Endothelial cell of umbilical vein (primary cell): ENCODE results near the gene RBMS3. TPM values are rescaled to one million over a fixed set of nuclear protein-coding genes. Genes with fewer than 3 reads are reported as not detected.

ENCODE experiments used
- BruUV-seq: library from RNA; stranded (reverse); fragments of 400-500 nt; replicated peaks from 2 replicates; lab custom pipeline; 2021; lab: Mats Ljungman, UMichigan
- CTCF ChIA-PET: fragments of 300-600, 350-600 bp; sonication (Branson Sonifier 250); formaldehyde crosslinking; loops from one replicate; lab custom pipeline; 2021; ENCODE audit warnings: antibody characterized with exemption, inconsistent platforms; lab: Charles Lee
- POLR2A ChIA-PET: fragments of 300-600, 350-600 bp; sonication (Branson Sonifier 250); formaldehyde crosslinking; loops from one replicate; lab custom pipeline; 2021; ENCODE audit warnings: antibody characterized with exemption, inconsistent platforms; lab: Charles Lee
- DNase-seq: peaks from one replicate; pipeline ENCODE4 v3.0.0-alpha.2; 2011; ENCODE audit warnings: low read depth, low spot score
- FAIRE-seq: peaks from 2 replicates; lab custom pipeline; 2011; peaks lifted over from hg19 to GRCh38; lab: Jason Lieb, UNC
- H2AFZ ChIP-seq: 2 replicates; pipeline ENCODE4 v1.6.0; 2012; ENCODE audit warnings: low read depth, low read length, control low read depth, inconsistent platforms
- H3K27ac ChIP-seq: 2 replicates; pipeline ENCODE4 v1.5.1; 2011; ENCODE audit warnings: low read depth, mild to moderate bottlenecking, control low read depth, low read length, moderate library complexity; ENCODE audit not compliant: insufficient read depth
- H3K27me3 ChIP-seq, 2 experiments: 2 replicates each; pipeline versions ENCODE4 v1.6.0 to v1.6.1; 2011; ENCODE audit warnings: low read length in 2 of 2, mixed read lengths in 1 of 2; ENCODE audit not compliant: control insufficient read depth in 2 of 2, insufficient read depth in 2 of 2
- H3K36me3 ChIP-seq, 2 experiments: 2 replicates in 1 of 2; 3 replicates in 1 of 2; pipeline ENCODE4 v1.5.1; 2011; ENCODE audit warnings: low read length in 2 of 2, mild to moderate bottlenecking in 1 of 2, moderate library complexity in 1 of 2; ENCODE audit not compliant: control insufficient read depth in 2 of 2, insufficient read depth in 2 of 2; ENCODE audit errors: extremely low read depth in 1 of 2
- H3K4me1 ChIP-seq: 3 replicates; pipeline ENCODE4 v1.5.1; 2011; ENCODE audit warnings: mild to moderate bottlenecking, low read length; ENCODE audit not compliant: control insufficient read depth, insufficient read depth; ENCODE audit errors: extremely low read depth
- H3K4me2 ChIP-seq: 2 replicates; pipeline ENCODE4 v1.6.1; 2011; ENCODE audit warnings: low read length, control low read depth, mixed read lengths; ENCODE audit not compliant: insufficient read depth
- H3K4me3 ChIP-seq, 3 experiments: fragments of 200-600 bp in 1 of 3; sonication (generic), shearing (Covaris generic) in 1 of 3; replicated peaks in 1 of 3; 2 replicates each; pipeline ENCODE4 v1.5.1; 2011 to 2016; ENCODE audit warnings: control low read depth in 3 of 3, low read length in 3 of 3, mild to moderate bottlenecking in 2 of 3, inconsistent platforms in 1 of 3, low read depth in 1 of 3, moderate library complexity in 1 of 3; ENCODE audit not compliant: insufficient read depth in 1 of 3
- H3K79me2 ChIP-seq: 2 replicates; pipeline ENCODE4 v1.6.0; 2012; ENCODE audit warnings: low read length, inconsistent platforms; ENCODE audit not compliant: control insufficient read depth, insufficient read depth
- H3K9ac ChIP-seq: replicated peaks from 2 replicates; pipeline ENCODE3; 2011; ENCODE audit warnings: low read length, control low read depth; ENCODE audit not compliant: insufficient read depth; ENCODE audit errors: extremely low read depth
- H3K9me1 ChIP-seq: replicated peaks from 3 replicates; pipeline ENCODE4 v1.6.0; 2011; ENCODE audit warnings: mild to moderate bottlenecking, low read length; ENCODE audit not compliant: control insufficient read depth, insufficient read depth; ENCODE audit errors: extremely low read depth
- H3K9me3 ChIP-seq: replicated peaks from 2 replicates; pipeline ENCODE4 v1.5.1; 2012; ENCODE audit warnings: low read length, inconsistent platforms; ENCODE audit not compliant: control insufficient read depth, insufficient read depth
- H4K20me1 ChIP-seq: replicated peaks from 2 replicates; pipeline ENCODE3; 2011; ENCODE audit warnings: mild to moderate bottlenecking, low read length; ENCODE audit not compliant: control insufficient read depth, insufficient read depth; ENCODE audit errors: extremely low read depth
- EZH2 ChIP-seq: IDR thresholded peaks from 2 replicates; pipeline ENCODE4 v1.6.1; 2012; ENCODE audit warnings: borderline replicate concordance, low read depth, mild to moderate bottlenecking, moderate library complexity, low read length, inconsistent platforms; ENCODE audit not compliant: severe bottlenecking
- FOS ChIP-seq: IDR thresholded peaks from 2 replicates; pipeline ENCODE4 v1.6.1; 2011; ENCODE audit warnings: mild to moderate bottlenecking, low read length, moderate library complexity, borderline replicate concordance; ENCODE audit not compliant: insufficient read depth
- GATA2 ChIP-seq: IDR thresholded peaks from 2 replicates; pipeline ENCODE4 v1.7.0; 2011; ENCODE audit warnings: low read depth, mild to moderate bottlenecking, moderate library complexity, mixed read lengths, low read length; ENCODE audit not compliant: insufficient read length, insufficient read depth
- JUN ChIP-seq: IDR thresholded peaks from 2 replicates; pipeline ENCODE4 v1.6.1; 2011; ENCODE audit warnings: borderline replicate concordance, low read depth; ENCODE audit not compliant: insufficient read length, insufficient read depth
- MAX ChIP-seq: IDR thresholded peaks from 2 replicates; pipeline ENCODE4 v1.6.1; 2011; ENCODE audit not compliant: insufficient read depth, insufficient read length
- MYC ChIP-seq: IDR thresholded peaks from one replicate; pipeline ENCODE4 v1.6.1; 2011; ENCODE audit warnings: mild to moderate bottlenecking, low read depth, low read length
- POLR2A ChIP-seq: IDR thresholded peaks from 2 replicates; pipeline ENCODE4 v1.6.1; 2012; ENCODE audit warnings: low read depth, mild to moderate bottlenecking, control low read depth, low read length
- POLR2AphosphoS5 ChIP-seq: IDR thresholded peaks from 2 replicates; pipeline ENCODE4 v1.6.1; 2012; ENCODE audit warnings: low read depth, mild to moderate bottlenecking, control low read depth, low read length, moderate library complexity; ENCODE audit not compliant: insufficient read depth
- dilution Hi-C: fragments of 300-500 bp; cut with MboI; formaldehyde crosslinking; loops from one replicate; pipeline ENCODE4 v1.15.0; 2019; ENCODE audit warnings: low sequenced_read_pairs; ENCODE audit not compliant: extremely low pct_ligation_motif_present
- intact Hi-C: fragments of 100-400 bp; cut with micrococcal nuclease; formaldehyde crosslinking; loops from one replicate; pipeline ENCODE4 v1.10.0; 2022
- polyA plus RNA-seq, 4 experiments: library from polyadenylated mRNA; depleted of rRNA in 3 of 4; stranded (reverse) in 3 of 4; unstranded in 1 of 4; fragments of >200 nt; gene quantifications; 2 replicates each; pipeline versions ENCODE4 v1.2.1 to v1.2.3, GENCODE V29; 2011 to 2012; ENCODE audit warnings: missing spikeins in 1 of 4
- total RNA-seq: library from RNA; stranded (reverse); gene quantifications from 2 replicates; pipeline ENCODE4 v1.2.3, GENCODE V29; 2021
- TF ChIP-seq, protein P1 (sequence below), 2 donors: IDR thresholded peaks; 1 replicate in 1 of 2; 2 replicates in 1 of 2; pipeline ENCODE4 v1.5.1; 2011; ENCODE audit warnings: low read length in 2 of 2, mild to moderate bottlenecking in 2 of 2, moderate library complexity in 2 of 2, control low read depth in 1 of 2, inconsistent platforms in 1 of 2, low read depth in 1 of 2; ENCODE audit not compliant: insufficient read depth in 1 of 2; ENCODE audit errors: extremely low read depth in 1 of 2

The RBMS3 gene
- total and polyA plus RNA-seq, 2 donors (not counting 3 experiments of a cell fraction or from before 2014, with no cell fraction given): 13.6 to 42.3 TPM

- H3K4me3 ChIP-seq: no peak overlapping the region
- no peak for FAIRE-seq
These were observed 374.3 kb downstream of the RBMS3 start for GRCh38 chr3:29655015-29655747.

More at GRCh38 chr3:29655015-29655747, 374.3 kb downstream of the RBMS3 start:
- dilution Hi-C loops: no loop called here
- ChIA-PET CTCF (interaction anchor here (1.0 kb wide), 1 partner anchor 109 kb away, joined by 3 read pairs; no protein-coding TSS in a partner anchor), POLR2A (no interaction called here)
- TF ChIP-seq POLR2A (no peak), JUN (no peak), MYC (no peak), EZH2 (no peak), FOS (no peak), MAX (no peak), GATA2 (no peak), POLR2AphosphoS5 (no peak)
- TF ChIP-seq, protein P1, sequence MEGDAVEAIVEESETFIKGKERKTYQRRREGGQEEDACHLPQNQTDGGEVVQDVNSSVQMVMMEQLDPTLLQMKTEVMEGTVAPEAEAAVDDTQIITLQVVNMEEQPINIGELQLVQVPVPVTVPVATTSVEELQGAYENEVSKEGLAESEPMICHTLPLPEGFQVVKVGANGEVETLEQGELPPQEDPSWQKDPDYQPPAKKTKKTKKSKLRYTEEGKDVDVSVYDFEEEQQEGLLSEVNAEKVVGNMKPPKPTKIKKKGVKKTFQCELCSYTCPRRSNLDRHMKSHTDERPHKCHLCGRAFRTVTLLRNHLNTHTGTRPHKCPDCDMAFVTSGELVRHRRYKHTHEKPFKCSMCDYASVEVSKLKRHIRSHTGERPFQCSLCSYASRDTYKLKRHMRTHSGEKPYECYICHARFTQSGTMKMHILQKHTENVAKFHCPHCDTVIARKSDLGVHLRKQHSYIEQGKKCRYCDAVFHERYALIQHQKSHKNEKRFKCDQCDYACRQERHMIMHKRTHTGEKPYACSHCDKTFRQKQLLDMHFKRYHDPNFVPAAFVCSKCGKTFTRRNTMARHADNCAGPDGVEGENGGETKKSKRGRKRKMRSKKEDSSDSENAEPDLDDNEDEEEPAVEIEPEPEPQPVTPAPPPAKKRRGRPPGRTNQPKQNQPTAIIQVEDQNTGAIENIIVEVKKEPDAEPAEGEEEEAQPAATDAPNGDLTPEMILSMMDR (IDR thresholded peaks at IDR 0.05; ENCODE audit: extremely low read depth in 1 of 2, insufficient read depth in 1 of 2, low read depth in 1 of 2, low read length in 2 of 2): no peak
- no peak overlapping the region for H3K4me2 ChIP-seq
- H3K9me1 ChIP-seq: no peaks in the 10 kb centered on the region
- no peak overlapping the region for H2AFZ ChIP-seq
- no peaks in the 10 kb centered on the region for H4K20me1 ChIP-seq
- no peaks in the 10 kb centered on the region for H3K9me3 ChIP-seq
- no TSS peak for BruUV-seq
- no peaks in the 10 kb centered on the region for H3K27me3 ChIP-seq
- H3K9ac ChIP-seq: no peak overlapping the region
- H3K79me2 ChIP-seq: no peaks in the 10 kb centered on the region
- intact Hi-C loops: no loop called here
- H3K4me1 ChIP-seq: peaks cover under 1% of the 10 kb centered on the region
- no peak for DNase-seq
- H3K27ac ChIP-seq: no peak overlapping the region
- H3K36me3 ChIP-seq: no peaks in the 10 kb centered on the region
